Activated CD8-positive, alpha-beta memory T cell treated with anti-CD3 and anti-CD28 coated beads, Interleukin-2, amount 50 U/mL, for 24 hours (primary cell): ENCODE data around the gene DCAF5.

Source experiments
- DNase-seq: peaks from one replicate; pipeline ENCODE4 v3.0.0-alpha.2; 2020; ENCODE audit errors: extremely low read depth

The DCAF5 gene

DNA sequence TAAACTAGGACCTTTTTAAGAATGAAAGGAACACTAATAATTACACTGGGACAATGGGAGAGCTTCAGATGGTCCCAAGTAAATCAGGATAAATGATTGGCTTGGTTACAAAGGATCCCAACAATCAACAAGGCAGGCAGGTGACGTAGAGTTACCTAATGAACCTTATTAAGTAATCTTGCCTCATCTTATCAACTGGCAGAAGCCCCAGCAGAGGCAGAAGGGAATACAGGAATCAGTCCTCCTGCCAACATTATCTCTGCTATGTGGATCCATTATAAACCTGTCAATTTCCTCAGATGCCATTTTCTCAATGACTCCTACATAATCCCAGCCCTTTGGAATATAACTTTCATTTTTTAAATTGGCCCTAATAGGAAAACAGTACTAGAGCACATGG is 11.4 kb downstream of the DCAF5 start:
- no peak for DNase-seq

DNA sequence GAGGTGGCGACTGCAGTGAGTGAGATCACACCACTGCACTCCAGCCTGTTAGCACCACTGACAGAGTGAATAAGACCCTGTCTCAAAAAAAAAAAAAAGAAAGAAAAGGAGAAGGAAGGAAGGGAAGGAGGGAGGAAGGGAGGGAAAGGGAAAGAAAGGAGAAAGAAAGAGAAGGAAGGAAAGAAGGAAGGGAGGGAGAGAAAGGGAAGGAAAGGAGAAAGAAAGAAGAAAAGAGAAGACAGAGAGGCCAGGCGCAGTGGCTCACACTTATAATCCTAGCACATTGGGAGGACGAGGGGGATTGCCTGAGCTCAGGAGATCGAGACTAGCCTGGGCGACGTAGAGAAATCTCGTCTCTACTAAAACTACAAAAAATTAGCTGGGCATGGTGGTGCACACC is 13.2 kb downstream of the DCAF5 start:
- DNase-seq, result no peak

DNA sequence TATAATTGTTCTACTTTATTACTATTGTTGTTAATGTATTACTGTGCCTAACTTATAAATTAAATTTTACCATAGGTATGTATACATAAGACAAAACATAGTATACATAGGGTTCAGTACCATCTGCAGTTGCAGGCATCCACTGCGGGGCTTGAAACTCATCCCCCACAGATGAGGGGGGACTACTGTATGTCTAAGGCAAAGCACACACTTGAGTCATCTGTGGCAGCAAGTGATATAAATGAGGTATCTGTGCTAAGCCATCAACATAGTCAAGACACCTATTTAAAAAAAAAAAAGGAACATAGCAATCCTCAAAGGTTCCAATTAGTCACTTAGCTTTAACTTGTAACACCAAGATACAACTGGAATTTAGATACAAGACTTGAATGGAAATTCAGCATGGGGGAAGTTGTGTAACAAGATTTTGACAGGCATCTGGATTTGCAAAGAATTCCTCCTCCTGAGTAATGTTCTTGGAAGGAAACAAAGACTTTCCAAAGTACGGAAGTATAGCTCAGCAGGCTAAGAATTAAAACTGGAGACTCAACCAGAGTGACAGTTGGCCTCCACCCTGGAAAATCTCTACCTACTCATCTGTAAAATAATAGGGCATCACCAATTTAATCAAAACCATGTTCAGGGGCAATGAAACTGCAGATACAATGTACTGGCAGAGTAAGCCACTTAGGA is 14.9 kb downstream of the DCAF5 start:
- no peak for DNase-seq

GRCh38 chr14:69137416-69137815 is 15.5 kb downstream of the DCAF5 start:
- no peak for DNase-seq

- DNase-seq, result no peak
These were observed 17.8 kb downstream of the DCAF5 start for GRCh38 chr14:69135133-69135532.

DNA sequence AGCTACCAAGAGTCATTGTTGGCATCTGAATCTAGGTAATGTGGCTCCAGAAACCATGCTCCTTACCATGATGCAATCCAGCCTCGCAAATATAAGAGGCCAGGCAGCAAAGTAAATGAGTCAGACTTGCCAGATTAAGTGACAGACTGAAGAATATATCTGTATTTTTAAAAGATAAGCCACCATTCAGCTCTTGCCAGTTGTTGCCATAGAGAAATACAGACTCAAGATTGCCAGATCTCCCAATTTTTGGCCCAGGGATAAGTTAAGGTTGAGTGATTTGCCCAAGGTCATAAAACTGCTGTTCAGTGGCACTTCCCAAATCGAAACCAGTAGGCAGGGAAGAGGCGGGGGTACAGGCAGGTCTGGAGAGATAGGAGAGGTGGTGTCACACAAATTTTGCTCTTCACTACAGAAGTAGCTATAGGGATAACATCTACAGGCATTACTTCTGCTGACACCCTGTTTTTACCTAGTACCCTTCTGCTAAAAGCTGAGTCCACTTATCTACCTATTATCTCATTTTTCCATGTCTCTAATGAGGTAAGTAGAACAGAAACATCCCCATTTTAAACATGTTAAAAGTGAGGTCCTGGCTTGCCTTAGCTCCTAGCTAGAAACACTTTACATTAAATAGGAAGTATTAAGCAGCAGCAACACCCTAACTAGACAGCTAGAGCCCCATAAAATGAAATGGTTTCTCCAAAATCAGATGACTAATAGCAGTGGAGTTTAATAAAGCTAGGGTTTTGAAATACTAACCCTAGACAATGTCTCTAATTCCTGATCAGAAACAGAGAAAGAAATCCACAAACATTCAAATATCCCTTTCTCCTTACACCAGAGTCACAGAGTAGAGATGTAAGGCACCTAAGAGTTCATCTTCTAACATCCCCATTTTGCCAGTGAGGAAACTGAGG is 19.5 kb downstream of the DCAF5 start:
- no peak for DNase-seq

- DNase-seq, result no peak
These were observed 20.3 kb downstream of the DCAF5 start for GRCh38 chr14:69132513-69133181.

DNA sequence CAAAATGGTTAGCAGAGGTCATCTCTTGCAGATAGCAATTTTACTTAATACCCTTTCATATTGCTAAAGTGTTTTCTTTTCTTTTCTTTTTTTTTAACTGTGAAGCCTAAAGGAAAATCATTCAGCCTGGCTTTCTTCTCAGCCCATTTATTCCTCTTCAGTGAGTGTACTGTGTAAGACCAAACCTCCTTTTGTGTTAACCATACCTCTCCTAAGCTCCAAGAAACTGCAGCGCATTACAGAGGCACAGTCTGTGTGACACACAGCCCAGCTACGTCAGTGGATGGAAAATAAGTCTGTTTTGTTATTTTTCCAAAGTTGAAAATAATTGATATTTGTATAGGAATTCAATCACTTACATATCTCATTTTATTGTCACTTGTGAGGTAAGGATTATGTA is 21.7 kb downstream of the DCAF5 start:
- DNase-seq, result no peak

- DNase-seq, result peak; percentile 40
These were observed 23.5 kb downstream of the DCAF5 start for GRCh38 chr14:69129264-69129880.

DNA sequence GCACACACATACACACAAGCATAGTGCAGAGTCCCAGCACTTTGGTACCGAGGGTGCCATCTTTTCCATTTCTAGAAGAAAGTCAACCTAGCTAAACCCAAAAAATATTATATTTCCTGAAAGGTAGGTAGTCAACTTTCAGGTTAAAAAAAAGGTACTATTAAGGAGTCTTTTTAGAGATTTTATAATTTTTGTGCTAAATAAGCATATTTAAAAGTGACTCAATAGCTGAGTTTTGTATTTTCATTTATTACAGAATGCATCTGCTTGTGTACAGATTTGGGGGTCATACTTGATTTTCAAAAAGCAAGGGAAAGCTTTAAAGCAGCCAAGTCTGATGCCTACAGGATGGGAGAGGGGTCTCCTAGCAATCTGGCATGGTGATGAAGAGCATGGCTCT is 34.6 kb downstream of the DCAF5 start:
- DNase-seq, result no peak

DNA sequence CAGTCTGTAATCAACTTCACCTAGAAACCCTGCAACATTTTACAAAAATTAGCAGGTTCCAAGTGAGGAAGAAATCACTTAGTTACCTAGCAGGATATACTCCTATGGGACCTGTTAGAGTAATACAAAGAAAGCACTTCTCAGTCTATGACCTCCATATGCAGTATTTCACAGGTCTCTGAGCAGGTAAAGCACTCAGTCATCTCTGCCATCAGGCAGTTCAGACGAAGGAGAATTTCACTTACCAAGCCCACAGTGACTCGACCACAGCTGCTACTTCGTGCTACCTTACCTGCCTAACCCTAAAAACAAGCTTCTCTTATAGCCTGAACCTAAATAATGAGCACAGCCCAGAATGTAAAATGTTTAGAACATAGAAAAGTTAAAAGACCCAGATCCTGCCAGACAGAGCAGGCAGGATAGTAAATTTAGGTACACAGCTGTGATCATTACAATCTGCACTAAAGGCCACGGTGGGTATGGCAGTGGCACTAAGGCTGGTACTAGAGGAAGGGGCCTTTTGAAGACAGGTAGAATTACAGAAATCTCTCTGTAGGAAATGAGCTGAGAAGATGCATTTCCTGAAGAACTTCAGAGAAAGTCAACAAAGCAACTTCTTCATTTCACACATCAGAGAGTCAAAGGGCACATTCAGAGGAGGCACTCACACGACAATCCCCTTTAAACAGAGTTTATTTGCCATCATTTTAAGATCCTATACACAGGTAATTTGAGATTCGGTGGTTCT is 35.7 kb downstream of the DCAF5 start:
- DNase-seq, result no peak

- DNase-seq, result no peak
These were observed 37.3 kb downstream of the DCAF5 start for GRCh38 chr14:69115407-69116185.

- DNase-seq, result no peak
These were observed 38.2 kb downstream of the DCAF5 start for GRCh38 chr14:69114763-69115162.

GRCh38 chr14:69108358-69108757 is 44.6 kb downstream of the DCAF5 start:
- no peak for DNase-seq

DNA sequence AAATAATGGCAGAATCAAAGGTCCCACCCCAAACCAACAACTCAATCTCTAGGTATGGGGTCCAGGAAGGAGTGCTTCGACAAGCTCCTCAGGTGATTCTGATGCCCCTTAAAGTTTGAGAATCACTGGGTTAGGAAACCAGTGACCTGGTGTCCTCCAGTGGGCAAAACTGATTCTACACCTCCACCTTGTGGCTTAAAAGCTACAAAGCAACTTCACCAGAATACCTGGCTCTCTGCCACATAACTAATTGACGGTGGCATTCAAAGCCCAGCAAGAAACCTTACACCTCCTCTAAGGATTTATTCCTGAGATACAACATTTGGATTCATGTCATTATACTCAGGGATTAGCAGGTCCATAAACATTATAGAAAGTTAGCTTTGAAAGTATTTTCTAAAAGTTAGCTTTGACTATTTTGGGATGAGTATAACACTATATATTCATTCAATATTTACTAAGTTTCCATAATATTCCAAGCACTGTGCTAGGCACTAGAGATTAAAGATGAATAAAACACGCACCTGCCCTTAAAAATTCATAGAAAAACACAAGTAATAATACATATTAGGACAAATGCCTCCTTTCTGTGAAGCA is 45.4 kb downstream of the DCAF5 start:
- no peak for DNase-seq

DNA sequence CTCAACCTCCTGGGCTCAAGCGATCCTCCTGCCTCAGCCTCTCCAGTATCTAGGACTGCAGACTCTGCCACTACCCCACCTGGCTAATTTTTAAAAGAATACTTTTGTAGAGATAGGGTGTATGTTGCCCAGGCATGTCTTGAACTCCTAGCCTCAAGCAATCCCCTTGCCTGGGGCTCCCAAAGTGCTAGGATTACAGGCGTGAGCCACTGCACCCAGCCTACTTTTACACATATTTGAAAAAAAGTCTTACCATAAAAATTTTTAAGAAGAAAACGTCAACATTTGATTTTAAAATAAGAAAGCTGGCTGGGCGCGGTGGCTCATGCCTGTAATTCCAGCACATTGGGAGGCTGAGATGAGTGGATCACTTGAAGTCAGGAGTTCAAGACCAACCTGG is 46.5 kb downstream of the DCAF5 start:
- DNase-seq, result no peak

GRCh38 chr14:69105326-69105725 is 47.6 kb downstream of the DCAF5 start:
- no peak for DNase-seq

GRCh38 chr14:69101331-69101826 is 51.5 kb downstream of the DCAF5 start:
- DNase-seq, result no peak

DNA sequence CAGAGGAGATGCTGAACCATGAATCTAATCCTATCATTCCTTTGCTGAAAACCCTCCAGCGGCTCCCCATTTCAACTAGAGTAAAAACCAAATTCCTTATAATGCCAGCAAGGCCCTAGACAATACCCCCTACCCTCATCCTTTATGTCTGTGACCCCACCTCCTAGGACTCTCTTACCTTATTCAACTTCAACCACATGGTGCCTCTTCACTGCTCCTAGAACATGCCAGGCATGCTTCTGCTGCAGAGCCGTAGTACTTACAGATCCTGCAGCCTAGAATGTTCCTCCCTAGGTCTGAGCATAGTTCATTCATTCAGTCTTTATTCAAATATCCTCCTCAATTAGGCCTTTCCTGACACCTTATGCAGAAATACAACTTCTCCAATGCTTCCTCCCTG is 54.9 kb downstream of the DCAF5 start:
- no peak for DNase-seq
